B cell (primary cell): Measurements from ENCODE around the gene STAG2. TPM values are rescaled to one million over a fixed set of nuclear protein-coding genes. Genes with fewer than 3 reads are reported as not detected.
"Not testable (repeated sequence)": the region's sequence is repeated elsewhere in the genome, so short reads cannot be mapped to it uniquely, and the experiment has no call there.

Experiments
- ATAC-seq: fragments of 200-7000 bp; cut with Tn5 transposase; one replicate; pipeline ENCODE4 v1.10.0; 2021; ENCODE audit warnings: low read depth, mild to moderate bottlenecking, moderate number of reproducible peaks, moderate library complexity
- CTCF ChIA-PET: fragments of 350-600 bp; sonication (Branson Sonifier 250); formaldehyde crosslinking; loops from one replicate; lab custom pipeline; 2021; ENCODE audit warnings: antibody characterized with exemption, inconsistent platforms; lab: Charles Lee
- POLR2A ChIA-PET: fragments of 350-600 bp; sonication (Branson Sonifier 250); formaldehyde crosslinking; loops from one replicate; lab custom pipeline; 2021; ENCODE audit warnings: antibody characterized with exemption; lab: Charles Lee
- DNase-seq: peaks from one replicate; pipeline ENCODE4 v3.0.0; 2013
- H2AFZ ChIP-seq: 2 replicates; pipeline ENCODE4 v1.6.1; 2012; ENCODE audit warnings: mild to moderate bottlenecking, low read depth, low read length; ENCODE audit not compliant: insufficient read depth, poor library complexity, severe bottlenecking
- H3K27ac ChIP-seq, 2 donors: 1 replicate in 1 of 2; 2 replicates in 1 of 2; pipeline ENCODE4 v1.5.1; 2012 to 2013; ENCODE audit warnings: low read length in 2 of 2, mild to moderate bottlenecking in 2 of 2, moderate library complexity in 1 of 2
- H3K27me3 ChIP-seq, 4 experiments: fragments of 200-600 bp in 1 of 4; sonication (generic) in 1 of 4; replicated peaks in 1 of 4; 1 replicate in 2 of 4; 2 replicates in 2 of 4; pipeline versions ENCODE4 v1.6.1 to v1.7.0; 2013 to 2016; ENCODE audit warnings: low read length in 3 of 4, mild to moderate bottlenecking in 2 of 4, mixed read lengths in 1 of 4, moderate library complexity in 1 of 4; ENCODE audit not compliant: insufficient read depth in 4 of 4, control insufficient read depth in 3 of 4; ENCODE audit errors: control extremely low read depth in 1 of 4
- H3K36me3 ChIP-seq, 2 experiments: replicated peaks in 1 of 2; 1 replicate in 1 of 2; 2 replicates in 1 of 2; pipeline versions ENCODE4 v1.6.1 to v1.7.1; 2013; ENCODE audit warnings: low read length in 1 of 2; ENCODE audit not compliant: insufficient read depth in 2 of 2, control insufficient read depth in 1 of 2; ENCODE audit errors: control extremely low read depth in 1 of 2, extremely low read depth in 1 of 2
- H3K4me1 ChIP-seq, 2 donors: fragments of 200-600 bp in 1 of 2; sonication (generic) in 1 of 2; 1 replicate in 1 of 2; 2 replicates in 1 of 2; pipeline versions ENCODE4 v1.5.1 to v1.6.1; 2013 to 2017; ENCODE audit warnings: low read length in 2 of 2; ENCODE audit not compliant: control insufficient read depth in 2 of 2, insufficient read depth in 2 of 2
- H3K4me2 ChIP-seq: replicated peaks from 2 replicates; pipeline ENCODE3; 2012; ENCODE audit warnings: mild to moderate bottlenecking, low read depth, low read length; ENCODE audit not compliant: poor library complexity, severe bottlenecking
- H3K4me3 ChIP-seq, 5 experiments: fragments of 200-600 bp in 1 of 5; sonication (generic) in 1 of 5; 1 replicate in 3 of 5; 2 replicates in 2 of 5; pipeline versions ENCODE4 v1.5.1 to v1.7.0; 2011 to 2016; ENCODE audit warnings: low read length in 4 of 5, mild to moderate bottlenecking in 4 of 5, low read depth in 2 of 5, control low read depth in 1 of 5, moderate library complexity in 1 of 5; ENCODE audit not compliant: insufficient read depth in 1 of 5; ENCODE audit errors: control extremely low read depth in 1 of 5, extremely low read depth in 1 of 5
- H3K79me2 ChIP-seq: fragments of 200-600 bp; sonication (generic); one replicate; pipeline ENCODE4 v1.6.0; 2016; ENCODE audit warnings: low read length; ENCODE audit not compliant: control insufficient read depth, insufficient read depth
- H3K9ac ChIP-seq: fragments of 200-600 bp; sonication (generic); 2 replicates; pipeline ENCODE4 v1.6.1; 2017; ENCODE audit warnings: mild to moderate bottlenecking, low read length, moderate library complexity
- H3K9me3 ChIP-seq, 3 donors: one replicate each; pipeline versions ENCODE4 v1.6.1 to v1.7.1; 2013; ENCODE audit warnings: low read length in 2 of 3; ENCODE audit not compliant: control insufficient read depth in 2 of 3, insufficient read depth in 1 of 3; ENCODE audit errors: control extremely low read depth in 1 of 3
- H4K20me1 ChIP-seq: 2 replicates; pipeline ENCODE4 v1.6.0; 2012; ENCODE audit warnings: mild to moderate bottlenecking, low read length; ENCODE audit not compliant: insufficient read depth, control insufficient read depth, poor library complexity, severe bottlenecking
- H3K27ac Mint-ChIP-seq: one replicate; pipeline ENCODE4 v1.8.0; 2021; ENCODE audit warnings: mixed read lengths
- H3K27me3 Mint-ChIP-seq: one replicate; pipeline ENCODE4 v1.8.0; 2021; ENCODE audit warnings: mixed read lengths
- H3K4me1 Mint-ChIP-seq: one replicate; pipeline ENCODE4 v1.8.0; 2021; ENCODE audit warnings: mixed read lengths
- H3K4me3 Mint-ChIP-seq: one replicate; pipeline ENCODE4 v1.8.0; 2021; ENCODE audit warnings: mixed read lengths
- H3K9me3 Mint-ChIP-seq: one replicate; pipeline ENCODE4 v1.8.0; 2022; ENCODE audit warnings: mixed read lengths; ENCODE audit not compliant: insufficient read depth
- EZH2 ChIP-seq: IDR thresholded peaks from 2 replicates; pipeline ENCODE4 v1.6.1; 2012; ENCODE audit warnings: borderline replicate concordance, low read depth, mild to moderate bottlenecking, moderate library complexity, low read length; ENCODE audit not compliant: insufficient read depth, poor library complexity, severe bottlenecking
- WGBS: methylation state at CpG from one replicate; pipeline ENCODE4 v1.1.5; 2013; ENCODE audit warnings: missing lambda C conversion rate; ENCODE audit not compliant: insufficient coverage; 5-methylcytosine and 5-hydroxymethylcytosine counted together
- intact Hi-C: fragments of 100-400 bp; cut with micrococcal nuclease; formaldehyde crosslinking; loops from one replicate; pipeline ENCODE4 v1.10.0; 2022
- polyA plus RNA-seq: library from polyadenylated mRNA; depleted of rRNA; stranded (reverse); fragments of >200 nt; gene quantifications from 2 replicates; pipeline ENCODE4 v1.2.3, GENCODE V29; 2012
- total RNA-seq, 2 donors: library from RNA; stranded (reverse); fragments of 120-200 nt in 1 of 2; gene quantifications; 1 replicate in 1 of 2; 2 replicates in 1 of 2; pipeline versions ENCODE4 v1.2.3 to v1.2.4, GENCODE V29; 2013 to 2022
- TF ChIP-seq, protein P1 (sequence below): fragments of 200-600 bp; IDR thresholded peaks from one replicate; pipeline ENCODE4 v1.8.0; 2022; ENCODE audit warnings: antibody characterized with exemption, mild to moderate bottlenecking

The STAG2 gene
- total and polyA plus RNA-seq, 2 donors (not counting 1 experiment from before 2014, with no cell fraction given): 15.3 to 117 TPM

DNA sequence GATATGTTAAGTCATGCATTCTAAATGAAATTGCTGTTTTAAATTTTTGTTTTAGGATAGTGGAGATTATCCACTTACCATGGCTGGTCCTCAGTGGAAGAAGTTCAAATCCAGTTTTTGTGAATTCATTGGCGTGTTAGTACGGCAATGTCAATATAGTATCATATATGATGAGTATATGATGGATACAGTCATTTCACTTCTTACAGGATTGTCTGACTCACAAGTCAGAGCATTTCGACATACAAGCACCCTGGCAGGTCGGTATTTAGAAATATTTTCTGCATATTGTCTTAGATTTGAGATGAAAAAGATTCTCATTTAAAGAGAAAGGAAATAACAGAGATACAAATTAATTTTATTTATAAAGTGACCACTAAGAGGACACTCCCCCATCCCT lies 83.6 kb downstream of the STAG2 start:
- H3K4me3 ChIP-seq: no peak overlapping the region
- no peak for TF ChIP-seq EZH2
- TF ChIP-seq, protein P1, sequence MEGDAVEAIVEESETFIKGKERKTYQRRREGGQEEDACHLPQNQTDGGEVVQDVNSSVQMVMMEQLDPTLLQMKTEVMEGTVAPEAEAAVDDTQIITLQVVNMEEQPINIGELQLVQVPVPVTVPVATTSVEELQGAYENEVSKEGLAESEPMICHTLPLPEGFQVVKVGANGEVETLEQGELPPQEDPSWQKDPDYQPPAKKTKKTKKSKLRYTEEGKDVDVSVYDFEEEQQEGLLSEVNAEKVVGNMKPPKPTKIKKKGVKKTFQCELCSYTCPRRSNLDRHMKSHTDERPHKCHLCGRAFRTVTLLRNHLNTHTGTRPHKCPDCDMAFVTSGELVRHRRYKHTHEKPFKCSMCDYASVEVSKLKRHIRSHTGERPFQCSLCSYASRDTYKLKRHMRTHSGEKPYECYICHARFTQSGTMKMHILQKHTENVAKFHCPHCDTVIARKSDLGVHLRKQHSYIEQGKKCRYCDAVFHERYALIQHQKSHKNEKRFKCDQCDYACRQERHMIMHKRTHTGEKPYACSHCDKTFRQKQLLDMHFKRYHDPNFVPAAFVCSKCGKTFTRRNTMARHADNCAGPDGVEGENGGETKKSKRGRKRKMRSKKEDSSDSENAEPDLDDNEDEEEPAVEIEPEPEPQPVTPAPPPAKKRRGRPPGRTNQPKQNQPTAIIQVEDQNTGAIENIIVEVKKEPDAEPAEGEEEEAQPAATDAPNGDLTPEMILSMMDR: no peak
- H3K4me2 ChIP-seq: no peak overlapping the region
- no peak overlapping the region for H3K27ac ChIP-seq
- ChIA-PET POLR2A (no interaction called here), CTCF (no interaction called here)
- Mint-ChIP-seq H3K4me1 (no peaks in the 10 kb centered on the region), H3K4me3 (no peak overlapping the region), H3K27me3 (no peaks in the 10 kb centered on the region), H3K9me3 (no peaks in the 10 kb centered on the region), H3K27ac (no peak overlapping the region)
- no peaks in the 10 kb centered on the region for H3K27me3 ChIP-seq
- WGBS: no CpG with 5 or more reads among the region's 4 CpGs
- H3K4me1 ChIP-seq: no peaks in the 10 kb centered on the region
- H3K79me2 ChIP-seq: peaks cover 9% of the 10 kb centered on the region
- peaks cover 7 to 55% of the 10 kb centered on the region in 2 experiments for H3K36me3 ChIP-seq
- intact Hi-C loops: loop anchor here (5.0 to 10.0 kb wide), 2 partner anchors 50 to 83 kb away; partner anchors contain the start of gene STAG2
- ATAC-seq: no peak
- H2AFZ ChIP-seq: no peak overlapping the region
- H4K20me1 ChIP-seq: no peaks in the 10 kb centered on the region
- DNase-seq: no peak
- H3K9me3 ChIP-seq: no peaks in the 10 kb centered on the region
- no peak overlapping the region for H3K9ac ChIP-seq

DNA sequence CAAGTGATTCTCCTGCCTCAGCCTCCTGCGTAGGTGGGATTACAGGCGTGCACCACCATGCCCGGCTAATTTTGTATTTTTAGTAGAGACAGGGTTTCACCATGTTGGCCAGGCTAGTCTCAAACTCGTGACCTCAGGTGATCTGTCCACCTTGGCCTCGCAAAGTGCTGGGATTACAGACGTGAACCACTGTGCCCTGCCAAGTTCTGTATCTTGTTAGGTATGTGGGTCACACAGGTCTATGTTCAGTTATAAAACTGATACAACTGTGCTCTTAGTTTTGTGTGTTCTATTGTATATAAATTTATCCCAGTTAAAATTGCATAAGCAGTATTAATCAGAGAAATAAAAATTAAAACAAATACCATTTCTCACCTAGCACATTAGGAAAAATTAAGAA lies 122.9 kb downstream of the STAG2 start:
- no CpG with 5 or more reads among the region's 6 CpGs for WGBS
- H3K27me3 Mint-ChIP-seq, POLR2A ChIA-PET, H2AFZ ChIP-seq, CTCF ChIA-PET, DNase-seq, intact Hi-C loops, H3K9me3 Mint-ChIP-seq, ATAC-seq, H3K4me3 Mint-ChIP-seq, H4K20me1 ChIP-seq, H3K4me1 ChIP-seq, H3K79me2 ChIP-seq, H3K4me2 ChIP-seq, H3K27me3 ChIP-seq, H3K9me3 ChIP-seq, H3K4me3 ChIP-seq, H3K4me1 Mint-ChIP-seq, H3K9ac ChIP-seq, H3K27ac ChIP-seq, H3K27ac Mint-ChIP-seq: not testable (repeated sequence)
- H3K36me3 ChIP-seq: peaks cover 4 to 60% of the 10 kb centered on the region in 2 experiments
